HG02938 (cell line): Measurements from ENCODE around the gene JAG2.

ENCODE experiments used
- ATAC-seq: cut with Tn5 transposase; IDR thresholded peaks from one replicate; pipeline ENCODE4 v1.9.1; 2021; ENCODE audit warnings: mild to moderate bottlenecking, moderate library complexity; ENCODE audit not compliant: unreplicated experiment

Gene JAG2

GRCh38 chr14:105168496-105168978, at the start of gene JAG2:
TSS of gene JAG2 (minus strand) at chr14:105168776. CDS start at chr14:105168420, 356 bp downstream.
- no peak for ATAC-seq

- no peak for ATAC-seq
These were observed 49.2 kb upstream of the JAG2 start for GRCh38 chr14:105217774-105218173.

GRCh38 chr14:105216490-105217247, 48.1 kb upstream of the JAG2 start:
- ATAC-seq, result no peak

GRCh38 chr14:105215602-105216001, 47.0 kb upstream of the JAG2 start:
- no peak for ATAC-seq

GRCh38 chr14:105214324-105214915, 45.8 kb upstream of the JAG2 start:
- ATAC-seq, result no peak

- ATAC-seq, result no peak
These were observed 44.8 kb upstream of the JAG2 start for GRCh38 chr14:105213361-105213760.

GRCh38 chr14:105212541-105213300, 44.1 kb upstream of the JAG2 start:
- ATAC-seq, result no peak

- no peak for ATAC-seq
These were observed 43.1 kb upstream of the JAG2 start for GRCh38 chr14:105211758-105212089.

GRCh38 chr14:105211086-105211757, 42.6 kb upstream of the JAG2 start:
- no peak for ATAC-seq

- no peak for ATAC-seq
These were observed 41.9 kb upstream of the JAG2 start for GRCh38 chr14:105210266-105211025.

GRCh38 chr14:105209646-105210045, 41.1 kb upstream of the JAG2 start:
- ATAC-seq, result no peak

- no peak for ATAC-seq
These were observed 40.5 kb upstream of the JAG2 start for GRCh38 chr14:105209091-105209490.

- ATAC-seq, result no peak
These were observed 40.1 kb upstream of the JAG2 start for GRCh38 chr14:105208738-105209075.

GRCh38 chr14:105207996-105208737, 39.6 kb upstream of the JAG2 start:
- ATAC-seq, result no peak

GRCh38 chr14:105207460-105207901, 38.9 kb upstream of the JAG2 start:
- no peak for ATAC-seq

- ATAC-seq, result no peak
These were observed 38.3 kb upstream of the JAG2 start for GRCh38 chr14:105206873-105207272.

- ATAC-seq, result no peak
These were observed 37.2 kb upstream of the JAG2 start for GRCh38 chr14:105205673-105206208.

- ATAC-seq, result no peak
These were observed 36.5 kb upstream of the JAG2 start for GRCh38 chr14:105204931-105205672.
